Ovary (tissue), 9 donors: ENCODE measurements around the gene DEDD2. TPM values are rescaled to one million over a fixed set of nuclear protein-coding genes. Genes with fewer than 3 reads are reported as not detected.

ENCODE experiments used
- DNase-seq, 5 donors: peaks; one replicate each; pipeline ENCODE4 v3.0.0-alpha.2; 2019 to 2020
- H3K27ac ChIP-seq, 2 donors: fragments of 200-600 bp; one replicate each; pipeline versions ENCODE4 v1.5.1 to v1.8.0; 2019 to 2022
- H3K27me3 ChIP-seq: fragments of 200-600 bp; one replicate; pipeline ENCODE4 v1.8.0; 2022
- H3K36me3 ChIP-seq: fragments of 200-600 bp; sonication (generic); one replicate; pipeline ENCODE4 v1.5.1; 2019
- H3K4me1 ChIP-seq: one replicate; pipeline ENCODE4 v1.8.1; 2013; ENCODE audit warnings: mild to moderate bottlenecking, moderate library complexity; ENCODE audit not compliant: insufficient read depth
- H3K4me3 ChIP-seq: fragments of 200-600 bp; sonication (generic); one replicate; pipeline ENCODE4 v1.5.1; 2017
- H3K9me3 ChIP-seq, 2 donors: fragments of 200-600 bp in 1 of 2; sonication (generic) in 1 of 2; one replicate each; pipeline versions ENCODE4 v1.5.1 to v1.8.1; 2013 to 2019; ENCODE audit warnings: mild to moderate bottlenecking in 1 of 2, moderate library complexity in 1 of 2
- EP300 ChIP-seq: sonication (generic); formaldehyde crosslinking; IDR thresholded peaks from one replicate; pipeline ENCODE4 v1.6.1; 2017; ENCODE audit warnings: antibody characterized with exemption
- POLR2A ChIP-seq: fragments of 450-650 bp; IDR thresholded peaks from one replicate; pipeline ENCODE4 v1.6.1; 2017; ENCODE audit warnings: antibody characterized with exemption, mild to moderate bottlenecking, moderate library complexity
- WGBS, 3 donors: extraction: QIAGEN DNeasy Blood & Tissue Kit in 1 of 3; methylation state at CpG; one replicate each; pipeline versions ENCODE4 v1.1.5 to v1.1.7; 2013 to 2017; 5-methylcytosine and 5-hydroxymethylcytosine counted together
- intact Hi-C, 4 donors: fragments of 100-400 bp; cut with DNase I; formaldehyde crosslinking; loops; one replicate each; pipeline versions ENCODE4 v1.11.0 to v1.15.1; 2022 to 2023
- polyA plus RNA-seq, 2 donors: library from polyadenylated mRNA; stranded (reverse); fragments of 200-250 nt in 1 of 2; fragments of 350-450 nt in 1 of 2; fragmentation: Illumina TruSeq in 1 of 2; extraction: RNeasy Lipid Tissue Mini Kit (QIAGEN cat#74804) in 1 of 2; gene quantifications; one replicate each; pipeline ENCODE4 v1.2.3, GENCODE V29; 2013 to 2014
- total RNA-seq, 7 donors: library from RNA; depleted of rRNA in 2 of 7; stranded (reverse); fragments of >200 nt in 2 of 7; fragmentation: NEBNext Ultra II Directional in 3 of 7; extraction: Animal tissue kit (Norgen Biotek cat#: 25700) in 3 of 7; gene quantifications; one replicate each; pipeline versions ENCODE4 v1.1.0 to v1.2.4, GENCODE V29; 2016 to 2023
- TF ChIP-seq, protein P1 (sequence below), 3 donors: fragments of 450-650 bp in 2 of 3; fragments of 200-600 bp in 1 of 3; IDR thresholded peaks; one replicate each; pipeline versions ENCODE4 v1.5.1 to v1.8.0; 2016 to 2022; ENCODE audit warnings: antibody characterized with exemption in 3 of 3, mild to moderate bottlenecking in 1 of 3
- donor health status: DM: no; HTN: no; CAD: no; lungs with moderate emphysema.
- donor health status: DM: no; HTN: no; CAD: no.
- donor health status: Bipolar disorder and iron deficiency.
- donor health status: DM: yes; HTN: yes; CAD: no.
- donor health status: DM: no; HTN: no; CAD: no.
- donor health status: DM: yes; HTN: yes; CAD: no.

DEDD2 gene
- total and polyA plus RNA-seq, 9 donors = 8.3 to 36.8 (median 25.1) TPM

DNA sequence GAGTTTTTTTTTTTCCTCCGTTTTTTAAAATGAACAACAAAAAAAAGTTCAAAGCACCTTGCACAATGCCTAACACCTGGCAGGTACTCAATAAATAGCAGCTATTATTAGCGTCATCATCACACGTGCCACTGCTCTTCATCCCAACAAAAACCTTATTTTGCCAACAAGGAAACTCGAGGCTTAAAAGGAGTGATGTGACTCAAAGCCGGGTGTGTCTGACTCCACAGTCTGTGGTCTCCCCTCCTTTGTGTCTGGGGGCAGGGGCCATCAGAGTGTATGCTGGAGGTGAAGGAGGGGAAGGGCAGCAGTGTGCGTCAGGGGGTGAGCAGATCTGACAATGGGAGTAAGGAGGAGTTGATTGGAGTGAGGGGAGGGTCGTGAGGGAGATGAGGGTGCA lies 51.2 kb downstream of the DEDD2 start:
- H3K27ac ChIP-seq = no peak overlapping the region
- H3K4me1 ChIP-seq = no peaks in the 10 kb centered on the region
- 45 to 53% (median 47%) methylated on average over 7 of the region's 7 CpGs for WGBS, 3 donors
- H3K27me3 ChIP-seq = no peaks in the 10 kb centered on the region
- H3K4me3 ChIP-seq = no peak overlapping the region
- no peaks in the 10 kb centered on the region for H3K9me3 ChIP-seq
- intact Hi-C loops = no loop called here
- no peaks in the 10 kb centered on the region for H3K36me3 ChIP-seq
- no peak for DNase-seq
- TF ChIP-seq EP300 = no peak
- TF ChIP-seq, protein P1, sequence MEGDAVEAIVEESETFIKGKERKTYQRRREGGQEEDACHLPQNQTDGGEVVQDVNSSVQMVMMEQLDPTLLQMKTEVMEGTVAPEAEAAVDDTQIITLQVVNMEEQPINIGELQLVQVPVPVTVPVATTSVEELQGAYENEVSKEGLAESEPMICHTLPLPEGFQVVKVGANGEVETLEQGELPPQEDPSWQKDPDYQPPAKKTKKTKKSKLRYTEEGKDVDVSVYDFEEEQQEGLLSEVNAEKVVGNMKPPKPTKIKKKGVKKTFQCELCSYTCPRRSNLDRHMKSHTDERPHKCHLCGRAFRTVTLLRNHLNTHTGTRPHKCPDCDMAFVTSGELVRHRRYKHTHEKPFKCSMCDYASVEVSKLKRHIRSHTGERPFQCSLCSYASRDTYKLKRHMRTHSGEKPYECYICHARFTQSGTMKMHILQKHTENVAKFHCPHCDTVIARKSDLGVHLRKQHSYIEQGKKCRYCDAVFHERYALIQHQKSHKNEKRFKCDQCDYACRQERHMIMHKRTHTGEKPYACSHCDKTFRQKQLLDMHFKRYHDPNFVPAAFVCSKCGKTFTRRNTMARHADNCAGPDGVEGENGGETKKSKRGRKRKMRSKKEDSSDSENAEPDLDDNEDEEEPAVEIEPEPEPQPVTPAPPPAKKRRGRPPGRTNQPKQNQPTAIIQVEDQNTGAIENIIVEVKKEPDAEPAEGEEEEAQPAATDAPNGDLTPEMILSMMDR (IDR thresholded peaks at IDR 0.05) = no peak
- TF ChIP-seq POLR2A = no peak

DNA sequence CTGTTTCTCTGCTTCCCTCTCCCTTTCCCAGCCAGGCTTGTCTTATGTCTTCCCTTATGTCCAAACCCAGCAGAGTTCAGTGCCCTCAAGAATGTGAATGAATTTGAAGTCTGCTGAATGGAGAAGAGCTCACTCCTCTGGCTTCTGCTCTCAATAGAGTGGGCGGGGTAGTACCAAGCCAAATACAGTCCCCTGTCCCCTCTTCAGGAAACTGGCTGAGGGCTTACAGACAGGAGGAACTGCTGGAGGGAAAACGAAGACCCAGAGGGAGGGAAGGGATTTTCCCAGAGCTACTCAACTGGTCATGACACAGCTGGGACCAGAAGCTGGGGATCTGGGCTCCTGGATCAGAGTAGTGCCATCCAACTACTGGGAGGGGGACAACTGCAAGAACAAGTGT lies 52.3 kb downstream of the DEDD2 start:
- Histone ChIP-seq H3K4me3 (no peak overlapping the region), H3K36me3 (no peaks in the 10 kb centered on the region), H3K27ac (no peak overlapping the region), H3K4me1 (no peaks in the 10 kb centered on the region), H3K27me3 (no peaks in the 10 kb centered on the region), H3K9me3 (no peaks in the 10 kb centered on the region)
- WGBS, 3 donors = 28 to 41% (median 34%) methylated on average over 2 of the region's 2 CpGs
- TF ChIP-seq EP300 (no peak), POLR2A (no peak)
- TF ChIP-seq, protein P1 (IDR thresholded peaks at IDR 0.05) = no peak
- no peak for DNase-seq
- intact Hi-C loops = no loop called here

DNA sequence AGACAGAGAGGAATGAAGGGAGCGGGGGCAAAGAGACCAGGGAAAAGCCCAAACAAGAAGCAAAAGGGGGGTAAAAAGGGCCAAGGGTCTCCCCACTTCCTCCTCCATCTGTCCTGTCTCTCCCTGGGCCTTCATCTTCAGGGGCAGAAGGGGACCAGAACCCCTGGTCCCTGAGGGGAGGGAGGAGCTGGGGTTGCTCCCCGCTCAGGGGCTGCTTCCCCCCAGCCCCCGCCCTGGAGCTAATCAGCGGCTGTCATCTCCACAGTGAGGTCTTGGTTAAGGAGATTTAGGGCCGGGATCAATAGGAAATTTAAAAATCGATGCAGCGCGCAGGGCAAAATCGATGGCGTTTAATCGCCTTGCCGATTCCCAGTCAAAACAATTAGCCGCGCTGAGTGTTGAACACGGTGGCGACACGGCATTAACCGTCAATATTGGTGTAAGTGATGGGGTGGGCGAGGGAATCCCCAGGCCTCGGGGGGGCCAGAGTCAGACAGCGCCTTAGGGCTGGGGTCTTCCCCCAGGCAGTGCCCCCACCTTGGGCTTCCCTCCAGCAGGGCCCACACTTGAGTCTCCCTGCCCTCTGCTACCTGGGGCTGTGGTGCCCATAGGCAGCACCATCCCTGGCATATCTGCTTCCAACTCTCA lies 55.7 kb downstream of the DEDD2 start:
- DNase-seq = no peak
- Histone ChIP-seq H3K4me1 (no peaks in the 10 kb centered on the region), H3K27ac (no peak overlapping the region), H3K9me3 (no peaks in the 10 kb centered on the region), H3K36me3 (no peaks in the 10 kb centered on the region), H3K4me3 (no peak overlapping the region), H3K27me3 (no peaks in the 10 kb centered on the region)
- TF ChIP-seq EP300 (no peak), POLR2A (no peak)
- TF ChIP-seq, protein P1 (IDR thresholded peaks at IDR 0.05) = no peak
- intact Hi-C loops = no loop called here
- 74 to 79% (median 78%) methylated on average over 21 of the region's 21 CpGs for WGBS, 3 donors

DNA sequence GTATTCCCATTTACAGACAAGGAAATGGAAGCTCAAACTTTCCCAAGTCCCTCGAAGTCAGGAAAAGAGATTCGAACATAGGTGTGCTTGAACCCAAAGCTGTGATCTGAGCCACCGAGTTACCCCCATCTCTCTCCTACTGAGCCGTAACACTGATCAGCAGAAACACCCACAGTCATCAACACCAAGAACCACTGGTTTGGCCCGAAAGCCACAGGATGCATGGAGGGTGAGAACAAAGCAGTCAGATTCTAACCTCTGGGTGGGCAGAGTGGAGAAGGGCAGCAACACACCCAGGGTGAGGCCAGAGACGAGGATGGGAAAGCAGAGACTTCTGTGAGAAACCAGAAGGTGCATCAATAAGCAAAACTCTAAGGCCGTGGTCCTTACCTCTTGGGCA lies 57.5 kb downstream of the DEDD2 start:
- Histone ChIP-seq H3K4me3 (no peak overlapping the region), H3K27me3 (no peaks in the 10 kb centered on the region), H3K4me1 (no peaks in the 10 kb centered on the region), H3K36me3 (no peaks in the 10 kb centered on the region), H3K9me3 (no peaks in the 10 kb centered on the region), H3K27ac (no peak overlapping the region)
- no peak for DNase-seq
- intact Hi-C loops = no loop called here
- 75 to 79% (median 76%) methylated on average over 7 of the region's 7 CpGs for WGBS, 3 donors
- TF ChIP-seq EP300 (no peak), POLR2A (no peak)
- TF ChIP-seq, protein P1 (IDR thresholded peaks at IDR 0.05) = no peak
